ENCODE results near the gene UNC45A. TPM values are rescaled to one million over a fixed set of nuclear protein-coding genes. Genes with fewer than 3 reads are reported as not detected.

Gene UNC45A
- total and polyA plus RNA-seq, 2 of the 8 experiments (the other 6 are each of a cell fraction or from before 2014, with no cell fraction given): 74.1 to 84.2 TPM

DNA sequence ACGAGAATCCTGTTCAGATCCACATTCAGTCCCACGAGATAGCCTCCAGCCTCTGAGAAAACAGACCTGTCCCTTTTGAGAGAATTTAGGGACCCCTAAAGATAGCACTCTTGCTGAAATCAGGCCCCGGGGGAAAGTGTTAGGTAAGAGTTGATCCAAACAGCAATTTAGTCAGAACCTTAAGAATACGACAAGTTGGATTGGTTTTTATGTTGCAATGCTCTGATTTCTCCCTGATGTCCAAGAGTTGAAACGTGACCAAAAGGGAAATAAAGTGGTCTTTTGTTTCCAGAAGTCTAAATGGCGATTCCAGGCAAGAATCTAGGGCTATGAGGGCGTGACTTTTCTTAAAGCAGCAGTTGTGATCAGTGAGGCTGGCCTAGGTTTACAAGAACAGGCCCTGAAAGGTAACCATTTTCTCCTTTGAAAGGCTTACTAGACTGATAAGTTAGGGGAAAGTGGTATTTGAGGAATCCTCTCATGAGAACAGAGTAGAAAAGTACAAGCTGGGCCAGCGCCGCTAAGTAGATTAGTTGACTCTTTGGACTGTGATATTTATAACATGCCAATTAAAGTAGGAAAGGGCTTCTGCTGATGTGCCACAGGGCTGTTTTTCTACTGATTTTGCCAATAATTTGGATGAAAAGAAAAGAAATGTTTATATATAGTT, 27.1 kb upstream of the UNC45A start:
- peaks cover 0 to 6% of the 10 kb centered on the region in 2 experiments for H4K20me1 ChIP-seq (replicated peaks in 1 of 2; ENCODE audit: control insufficient read depth in 1 of 2, insufficient read depth in 2 of 2, low read length in 2 of 2)
- DNase-seq (ENCODE audit: low read depth in 1 of 2, low spot score in 2 of 2): no peak
- H4K5ac ChIP-seq (ENCODE audit: insufficient read length, low read depth, low read length): no peak overlapping the region
- no peak overlapping the region for H3K9ac ChIP-seq (replicated peaks in 1 of 4; ENCODE audit: extremely low read depth in 1 of 4, low read depth in 3 of 4, low read length in 3 of 4)
- H2BK12ac ChIP-seq (ENCODE audit: low read depth, low read length): no peak overlapping the region
- H2BK120ac ChIP-seq (replicated peaks; ENCODE audit: low read depth, low read length): no peak overlapping the region
- H3K79me1 ChIP-seq (ENCODE audit: low read depth, low read length): no peaks in the 10 kb centered on the region
- no peak overlapping the region for H3K4me2 ChIP-seq (ENCODE audit: insufficient read depth in 1 of 2, low read depth in 2 of 2, low read length in 2 of 2)
- H3K36me3 ChIP-seq (ENCODE audit: control insufficient read depth in 2 of 4, insufficient read depth in 4 of 4, low read length in 3 of 4): no peaks in the 10 kb centered on the region; a peak in 3 of 8 replicates
- no peak overlapping the region for H2BK20ac ChIP-seq (ENCODE audit: low read length)
- H3K14ac ChIP-seq (ENCODE audit: insufficient read length): no peak overlapping the region
- H3K79me2 ChIP-seq (ENCODE audit: control insufficient read depth in 1 of 2, insufficient read depth in 2 of 2, low read length in 2 of 2): no peaks in the 10 kb centered on the region
- TF ChIP-seq EGR1 (IDR thresholded peaks at IDR 0.05; ENCODE audit: borderline replicate concordance, low read depth, low read length): no peak
- no peak for TF ChIP-seq SP2 (IDR thresholded peaks at IDR 0.05; ENCODE audit: low read length)
- no peak for TF ChIP-seq NRF1 (IDR thresholded peaks at IDR 0.05; ENCODE audit: low read depth, low read length)
- no peak for TF ChIP-seq SP4 (IDR thresholded peaks at IDR 0.05; ENCODE audit: low read length)
- TF ChIP-seq TAF1 (IDR thresholded peaks at IDR 0.05; ENCODE audit: low read depth, low read length): no peak
- TF ChIP-seq CTBP2 (IDR thresholded peaks at IDR 0.05; ENCODE audit: borderline replicate concordance, insufficient read depth, insufficient read length, low read length): no peak
- no peak for FAIRE-seq
- peaks cover 9% of the 10 kb centered on the region; the same call in 1 of the 2 replicates for H3K23me2 ChIP-seq (ENCODE audit: low read depth, low read length)
- H2BK15ac ChIP-seq (ENCODE audit: low read length): no peak overlapping the region
- no peak overlapping the region for H3K18ac ChIP-seq (ENCODE audit: extremely low read depth, low read length)
- H2BK5ac ChIP-seq (ENCODE audit: low read depth, low read length): no peak overlapping the region
- no peak overlapping the region for H2AFZ ChIP-seq (ENCODE audit: low read length)
- H4K8ac ChIP-seq (ENCODE audit: extremely low read depth, insufficient read depth, low read length): no peak overlapping the region
- ChIA-PET POLR2A (ENCODE audit: partially characterized antibody) (no interaction called here), CTCF (ENCODE audit: partially characterized antibody) (interaction anchor here (0.6 to 11.2 kb wide), 2 partner anchors 24 to 204 kb away, joined by 4 to 187 read pairs; partner anchors contain the start of genes HDDC3 and UNC45A)
- no peak overlapping the region for H3K4me3 ChIP-seq (ENCODE audit: extremely low read depth in 1 of 4, insufficient read depth in 2 of 4, low read depth in 3 of 4, low read length in 4 of 4)
- 88% methylated on average over 9 of the region's 9 CpGs; no CpG with 5 or more reads in 1 of the 2 experiments for WGBS, 2 experiments (ENCODE audit: extremely low coverage in 1 of 2, insufficient coverage in 1 of 2, insufficient read length in 1 of 2, insufficient replicate concordance in 2 of 2, low coverage in 1 of 2, low lambda C conversion rate in 2 of 2, missing lambda C conversion rate in 1 of 2)
- peaks cover 2 to 5% (median 4%) of the 10 kb centered on the region in 4 experiments; a peak in 6 of 7 replicates for H3K4me1 ChIP-seq (replicated peaks in 1 of 4; ENCODE audit: control insufficient read depth in 3 of 4, insufficient read depth in 4 of 4, low read length in 3 of 4)
- no peak overlapping the region for H2AK5ac ChIP-seq (ENCODE audit: low read depth, low read length)
- peaks cover 0 to 16% (median 8%) of the 10 kb centered on the region in 4 experiments; a peak in 5 of 7 replicates for H3K27me3 ChIP-seq (replicated peaks in 1 of 4; ENCODE audit: control insufficient read depth in 3 of 4, extremely low read depth in 1 of 4, insufficient read depth in 3 of 4, low read length in 3 of 4)
- no peak overlapping the region for H3K23ac ChIP-seq (ENCODE audit: insufficient read length)
- H3K4ac ChIP-seq (replicated peaks; ENCODE audit: insufficient read length, low read depth, low read length): no peak overlapping the region
- H3K27ac ChIP-seq (ENCODE audit: low read depth, low read length): no peak overlapping the region
- H4K91ac ChIP-seq (replicated peaks; ENCODE audit: insufficient read length, low read length): no peak overlapping the region
- H3K56ac ChIP-seq (replicated peaks; ENCODE audit: insufficient read length, low read depth, low read length): no peak overlapping the region
- H3K9me3 ChIP-seq (ENCODE audit: insufficient read depth in 2 of 2, low read depth in 1 of 2, low read length in 1 of 2): no peaks in the 10 kb centered on the region
